H9 (cell line): ENCODE measurements around the gene SIT1. TPM values are rescaled to one million over a fixed set of nuclear protein-coding genes. Genes with fewer than 3 reads are reported as not detected.

Experiments
- DNase-seq: peaks from one replicate; pipeline ENCODE4 v3.0.0-alpha.2; 2017
- H2AFZ ChIP-seq: one replicate; pipeline ENCODE4 v1.6.1; 2013; ENCODE audit warnings: mild to moderate bottlenecking, low read length, control low read depth, moderate library complexity
- H2AK5ac ChIP-seq: 2 replicates; pipeline ENCODE4 v1.6.1; 2013; ENCODE audit warnings: low read length, control low read depth, mixed read lengths; ENCODE audit not compliant: insufficient read length
- H2BK120ac ChIP-seq: one replicate; pipeline ENCODE4 v1.6.1; 2013; ENCODE audit warnings: low read depth, mild to moderate bottlenecking, low read length, control low read depth, inconsistent platforms; ENCODE audit not compliant: poor library complexity, severe bottlenecking
- H2BK12ac ChIP-seq: 2 replicates; pipeline ENCODE4 v1.6.1; 2013; ENCODE audit warnings: low read length, control low read depth, mixed read lengths, low read depth; ENCODE audit not compliant: insufficient read length
- H2BK15ac ChIP-seq: 2 replicates; pipeline ENCODE4 v1.6.1; 2013; ENCODE audit warnings: low read depth, low read length, control low read depth
- H2BK20ac ChIP-seq: one replicate; pipeline ENCODE4 v1.6.1; 2013; ENCODE audit warnings: low read depth, mild to moderate bottlenecking, low read length, control low read depth, inconsistent platforms; ENCODE audit not compliant: poor library complexity, severe bottlenecking
- H2BK5ac ChIP-seq: 2 replicates; pipeline ENCODE4 v1.6.1; 2013; ENCODE audit warnings: low read length, control low read depth, mixed read lengths; ENCODE audit not compliant: insufficient read length
- H3K14ac ChIP-seq: 2 replicates; pipeline ENCODE4 v1.6.1; 2013; ENCODE audit warnings: low read length, control low read depth; ENCODE audit not compliant: insufficient read depth
- H3K18ac ChIP-seq: 2 replicates; pipeline ENCODE4 v1.6.1; 2013; ENCODE audit warnings: low read depth, mild to moderate bottlenecking, mixed read lengths, low read length, control low read depth; ENCODE audit not compliant: insufficient read length
- H3K23ac ChIP-seq: 2 replicates; pipeline ENCODE4 v1.6.1; 2013; ENCODE audit warnings: low read length, control low read depth, mixed read lengths, low read depth; ENCODE audit not compliant: insufficient read length
- H3K23me2 ChIP-seq: 2 replicates; pipeline ENCODE4 v1.6.1; 2013; ENCODE audit warnings: low read depth, mild to moderate bottlenecking, mixed read lengths, low read length, control low read depth; ENCODE audit not compliant: insufficient read length, poor library complexity, severe bottlenecking
- H3K27ac ChIP-seq: 2 replicates; pipeline ENCODE4 v1.5.1; 2013; ENCODE audit warnings: low read length, control low read depth, mixed read lengths, low read depth; ENCODE audit not compliant: insufficient read length
- H3K27me3 ChIP-seq: 2 replicates; pipeline ENCODE4 v1.6.1; 2013; ENCODE audit warnings: low read length, control low read depth, inconsistent platforms; ENCODE audit not compliant: insufficient read depth
- H3K4ac ChIP-seq: 2 replicates; pipeline ENCODE4 v1.6.1; 2013; ENCODE audit warnings: low read depth, mild to moderate bottlenecking, control low read depth, inconsistent platforms, low read length, moderate library complexity
- H3K4me1 ChIP-seq: 2 replicates; pipeline ENCODE4 v1.6.1; 2013; ENCODE audit warnings: low read length, control low read depth, inconsistent platforms; ENCODE audit not compliant: insufficient read depth
- H3K4me2 ChIP-seq: 2 replicates; pipeline ENCODE4 v1.6.1; 2013; ENCODE audit warnings: low read length, control low read depth, mixed read lengths; ENCODE audit not compliant: insufficient read length, insufficient read depth
- H3K56ac ChIP-seq: 2 replicates; pipeline ENCODE4 v1.6.1; 2013; ENCODE audit warnings: low read depth, mild to moderate bottlenecking, mixed read lengths, low read length, control low read depth; ENCODE audit not compliant: insufficient read length
- H3K79me1 ChIP-seq: 2 replicates; pipeline ENCODE4 v1.6.1; 2013; ENCODE audit warnings: low read depth, mild to moderate bottlenecking, moderate library complexity, low read length, control low read depth, inconsistent platforms; ENCODE audit not compliant: insufficient read depth, poor library complexity, severe bottlenecking
- H3K79me2 ChIP-seq: 2 replicates; pipeline ENCODE4 v1.6.1; 2013; ENCODE audit warnings: low read length, control low read depth, inconsistent platforms; ENCODE audit not compliant: insufficient read depth
- H3K9ac ChIP-seq: 2 replicates; pipeline ENCODE4 v1.6.1; 2013; ENCODE audit warnings: low read length, control low read depth, mixed read lengths; ENCODE audit not compliant: insufficient read length; ENCODE audit errors: extremely low read depth
- H3K9me3 ChIP-seq: one replicate; pipeline ENCODE4 v1.6.1; 2013; ENCODE audit warnings: low read depth, low read length, inconsistent platforms; ENCODE audit not compliant: control insufficient read depth
- H3T11ph ChIP-seq: one replicate; pipeline ENCODE4 v1.6.1; 2013; ENCODE audit warnings: mild to moderate bottlenecking, low read length, control low read depth, inconsistent platforms
- H4K20me1 ChIP-seq: one replicate; pipeline ENCODE4 v1.6.1; 2013; ENCODE audit not compliant: control insufficient read depth, insufficient read length, insufficient read depth
- H4K5ac ChIP-seq: 2 replicates; pipeline ENCODE4 v1.6.1; 2013; ENCODE audit warnings: low read depth, mild to moderate bottlenecking, mixed read lengths, low read length, control low read depth; ENCODE audit not compliant: insufficient read length
- H4K8ac ChIP-seq: replicated peaks from 2 replicates; pipeline ENCODE4 v1.6.1; 2013; ENCODE audit warnings: low read length, control low read depth, mixed read lengths, low read depth; ENCODE audit not compliant: insufficient read length
- H4K91ac ChIP-seq: 2 replicates; pipeline ENCODE4 v1.6.1; 2013; ENCODE audit warnings: low read depth, mild to moderate bottlenecking, moderate library complexity, mixed read lengths, low read length, control low read depth; ENCODE audit not compliant: insufficient read length
- H3K27ac Mint-ChIP-seq, 3 experiments: 2 replicates in 2 of 3; 3 replicates in 1 of 3; pipeline ENCODE4 v1.8.0; 2020 to 2021; ENCODE audit warnings: mixed read lengths in 3 of 3, mild to moderate bottlenecking in 1 of 3, moderate library complexity in 1 of 3
- H3K27me3 Mint-ChIP-seq: 2 replicates; pipeline ENCODE4 v1.8.0; 2021; ENCODE audit warnings: low read depth, mild to moderate bottlenecking, moderate library complexity, mixed read lengths
- H3K36me3 Mint-ChIP-seq, 3 experiments: 2 replicates in 2 of 3; 3 replicates in 1 of 3; pipeline ENCODE4 v1.8.0; 2020 to 2021; ENCODE audit warnings: low read depth in 3 of 3, mixed read lengths in 3 of 3; ENCODE audit not compliant: insufficient read depth in 1 of 3
- H3K4me1 Mint-ChIP-seq, 2 experiments: 2 replicates each; pipeline ENCODE4 v1.8.0; 2020; ENCODE audit warnings: mixed read lengths in 2 of 2
- H3K4me3 Mint-ChIP-seq, 2 experiments: 2 replicates in 1 of 2; 3 replicates in 1 of 2; pipeline ENCODE4 v1.8.0; 2020 to 2021; ENCODE audit warnings: mild to moderate bottlenecking in 2 of 2, mixed read lengths in 2 of 2, moderate library complexity in 1 of 2
- H3K9me3 Mint-ChIP-seq, 2 experiments: 2 replicates in 1 of 2; 3 replicates in 1 of 2; pipeline ENCODE4 v1.8.0; 2020; ENCODE audit warnings: mild to moderate bottlenecking in 2 of 2, mixed read lengths in 2 of 2, moderate library complexity in 1 of 2
- WGBS: extraction: QIAGEN DNeasy Blood & Tissue Kit; methylation state at CpG from one replicate; pipeline ENCODE4 v1.1.7; 2013; ENCODE audit warnings: missing lambda C conversion rate, low lambda C conversion rate, mixed read lengths; ENCODE audit not compliant: insufficient read length; ENCODE audit errors: extremely low coverage; 5-methylcytosine and 5-hydroxymethylcytosine counted together
- total RNA-seq: library from RNA; stranded (reverse); gene quantifications from 2 replicates; pipeline ENCODE4 v1.2.1, GENCODE V29; 2021
- TF ChIP-seq, protein P1 (sequence below): fragments of 200-600 bp; sonication (generic); conservative IDR thresholded peaks from 3 replicates; pipeline ENCODE4 v1.8.0; 2021; ENCODE audit warnings: antibody characterized with exemption, mild to moderate bottlenecking

The SIT1 gene
- total RNA-seq, 1 experiment from 2014 or later: 1.6 TPM

DNA sequence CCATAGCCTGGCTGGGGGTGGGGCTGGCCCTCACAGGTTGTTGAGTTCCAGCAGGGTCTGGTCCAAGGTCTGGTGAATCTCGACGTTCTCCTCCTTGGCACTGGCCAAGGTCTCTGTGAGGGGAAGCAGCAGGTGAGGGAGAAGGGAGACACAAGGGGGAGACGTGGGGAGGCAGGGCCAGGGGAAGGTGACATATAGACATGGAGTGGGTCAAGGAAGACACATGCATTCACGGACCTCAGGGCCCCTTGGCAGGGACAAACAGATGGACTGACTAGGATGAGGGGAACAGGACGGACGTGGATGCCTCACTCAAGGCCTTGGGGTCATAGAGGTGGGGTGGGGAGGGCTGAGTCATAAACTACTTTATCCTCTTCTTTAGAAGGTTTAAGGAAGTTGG is 31.3 kb upstream of the SIT1 start:
- Histone ChIP-seq H3K18ac (no peak overlapping the region), H3K23me2 (no peaks in the 10 kb centered on the region), H3K79me1 (no peaks in the 10 kb centered on the region), H3K27ac (no peak overlapping the region), H3K14ac (no peak overlapping the region), H3T11ph (no peak overlapping the region), H3K4me1 (no peaks in the 10 kb centered on the region; the same call in none of the 2 replicates), H2BK12ac (no peak overlapping the region), H3K56ac (no peak overlapping the region), H4K91ac (no peak overlapping the region), H4K20me1 (no peaks in the 10 kb centered on the region), H2AFZ (no peak overlapping the region), H2BK120ac (no peak overlapping the region), H2AK5ac (no peak overlapping the region), H3K79me2 (no peaks in the 10 kb centered on the region), H3K27me3 (no peaks in the 10 kb centered on the region), H2BK15ac (no peak overlapping the region), H2BK5ac (no peak overlapping the region), H4K8ac (no peak overlapping the region), H2BK20ac (no peak overlapping the region), H3K23ac (no peak overlapping the region), H3K4me2 (no peak overlapping the region), H3K4ac (no peak overlapping the region), H3K9ac (no peak overlapping the region), H4K5ac (no peak overlapping the region), H3K9me3 (no peaks in the 10 kb centered on the region)
- Mint-ChIP-seq H3K4me1 (peaks cover 21 to 25% of the 10 kb centered on the region in 2 experiments), H3K9me3 (no peaks in the 10 kb centered on the region), H3K36me3 (peaks cover 37 to 53% (median 52%) of the 10 kb centered on the region in 3 experiments; a peak in 6 of 7 replicates), H3K27ac (peak overlapping the region in 1 of 3 experiments; percentile 92; a peak in 3 of 7 replicates), H3K4me3 (peak overlapping the region in 1 of 2 experiments; percentile 56; a peak in 1 of 5 replicates), H3K27me3 (peaks cover 8% of the 10 kb centered on the region)
- no CpG with 5 or more reads among the region's 6 CpGs for WGBS
- no peak for DNase-seq
- TF ChIP-seq, protein P1, sequence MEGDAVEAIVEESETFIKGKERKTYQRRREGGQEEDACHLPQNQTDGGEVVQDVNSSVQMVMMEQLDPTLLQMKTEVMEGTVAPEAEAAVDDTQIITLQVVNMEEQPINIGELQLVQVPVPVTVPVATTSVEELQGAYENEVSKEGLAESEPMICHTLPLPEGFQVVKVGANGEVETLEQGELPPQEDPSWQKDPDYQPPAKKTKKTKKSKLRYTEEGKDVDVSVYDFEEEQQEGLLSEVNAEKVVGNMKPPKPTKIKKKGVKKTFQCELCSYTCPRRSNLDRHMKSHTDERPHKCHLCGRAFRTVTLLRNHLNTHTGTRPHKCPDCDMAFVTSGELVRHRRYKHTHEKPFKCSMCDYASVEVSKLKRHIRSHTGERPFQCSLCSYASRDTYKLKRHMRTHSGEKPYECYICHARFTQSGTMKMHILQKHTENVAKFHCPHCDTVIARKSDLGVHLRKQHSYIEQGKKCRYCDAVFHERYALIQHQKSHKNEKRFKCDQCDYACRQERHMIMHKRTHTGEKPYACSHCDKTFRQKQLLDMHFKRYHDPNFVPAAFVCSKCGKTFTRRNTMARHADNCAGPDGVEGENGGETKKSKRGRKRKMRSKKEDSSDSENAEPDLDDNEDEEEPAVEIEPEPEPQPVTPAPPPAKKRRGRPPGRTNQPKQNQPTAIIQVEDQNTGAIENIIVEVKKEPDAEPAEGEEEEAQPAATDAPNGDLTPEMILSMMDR: no peak
